B cell (primary cell): ENCODE measurements around the gene FEZ2. TPM values are rescaled to one million over a fixed set of nuclear protein-coding genes. Genes with fewer than 3 reads are reported as not detected.

Source experiments
- ATAC-seq: fragments of 200-7000 bp; cut with Tn5 transposase; one replicate; pipeline ENCODE4 v1.10.0; 2021; ENCODE audit warnings: low read depth, mild to moderate bottlenecking, moderate number of reproducible peaks, moderate library complexity
- CTCF ChIA-PET: fragments of 350-600 bp; sonication (Branson Sonifier 250); formaldehyde crosslinking; loops from one replicate; lab custom pipeline; 2021; ENCODE audit warnings: antibody characterized with exemption, inconsistent platforms; lab: Charles Lee
- POLR2A ChIA-PET: fragments of 350-600 bp; sonication (Branson Sonifier 250); formaldehyde crosslinking; loops from one replicate; lab custom pipeline; 2021; ENCODE audit warnings: antibody characterized with exemption; lab: Charles Lee
- DNase-seq: peaks from one replicate; pipeline ENCODE4 v3.0.0; 2013
- H2AFZ ChIP-seq: 2 replicates; pipeline ENCODE4 v1.6.1; 2012; ENCODE audit warnings: mild to moderate bottlenecking, low read depth, low read length; ENCODE audit not compliant: insufficient read depth, poor library complexity, severe bottlenecking
- H3K27ac ChIP-seq, 2 donors: 1 replicate in 1 of 2; 2 replicates in 1 of 2; pipeline ENCODE4 v1.5.1; 2012 to 2013; ENCODE audit warnings: low read length in 2 of 2, mild to moderate bottlenecking in 2 of 2, moderate library complexity in 1 of 2
- H3K27me3 ChIP-seq, 4 experiments: fragments of 200-600 bp in 1 of 4; sonication (generic) in 1 of 4; replicated peaks in 1 of 4; 1 replicate in 2 of 4; 2 replicates in 2 of 4; pipeline versions ENCODE4 v1.6.1 to v1.7.0; 2013 to 2016; ENCODE audit warnings: low read length in 3 of 4, mild to moderate bottlenecking in 2 of 4, mixed read lengths in 1 of 4, moderate library complexity in 1 of 4; ENCODE audit not compliant: insufficient read depth in 4 of 4, control insufficient read depth in 3 of 4; ENCODE audit errors: control extremely low read depth in 1 of 4
- H3K36me3 ChIP-seq, 2 experiments: replicated peaks in 1 of 2; 1 replicate in 1 of 2; 2 replicates in 1 of 2; pipeline versions ENCODE4 v1.6.1 to v1.7.1; 2013; ENCODE audit warnings: low read length in 1 of 2; ENCODE audit not compliant: insufficient read depth in 2 of 2, control insufficient read depth in 1 of 2; ENCODE audit errors: control extremely low read depth in 1 of 2, extremely low read depth in 1 of 2
- H3K4me1 ChIP-seq, 2 donors: fragments of 200-600 bp in 1 of 2; sonication (generic) in 1 of 2; 1 replicate in 1 of 2; 2 replicates in 1 of 2; pipeline versions ENCODE4 v1.5.1 to v1.6.1; 2013 to 2017; ENCODE audit warnings: low read length in 2 of 2; ENCODE audit not compliant: control insufficient read depth in 2 of 2, insufficient read depth in 2 of 2
- H3K4me2 ChIP-seq: replicated peaks from 2 replicates; pipeline ENCODE3; 2012; ENCODE audit warnings: mild to moderate bottlenecking, low read depth, low read length; ENCODE audit not compliant: poor library complexity, severe bottlenecking
- H3K4me3 ChIP-seq, 5 experiments: fragments of 200-600 bp in 1 of 5; sonication (generic) in 1 of 5; 1 replicate in 3 of 5; 2 replicates in 2 of 5; pipeline versions ENCODE4 v1.5.1 to v1.7.0; 2011 to 2016; ENCODE audit warnings: low read length in 4 of 5, mild to moderate bottlenecking in 4 of 5, low read depth in 2 of 5, control low read depth in 1 of 5, moderate library complexity in 1 of 5; ENCODE audit not compliant: insufficient read depth in 1 of 5; ENCODE audit errors: control extremely low read depth in 1 of 5, extremely low read depth in 1 of 5
- H3K79me2 ChIP-seq: fragments of 200-600 bp; sonication (generic); one replicate; pipeline ENCODE4 v1.6.0; 2016; ENCODE audit warnings: low read length; ENCODE audit not compliant: control insufficient read depth, insufficient read depth
- H3K9ac ChIP-seq: fragments of 200-600 bp; sonication (generic); 2 replicates; pipeline ENCODE4 v1.6.1; 2017; ENCODE audit warnings: mild to moderate bottlenecking, low read length, moderate library complexity
- H3K9me3 ChIP-seq, 3 donors: one replicate each; pipeline versions ENCODE4 v1.6.1 to v1.7.1; 2013; ENCODE audit warnings: low read length in 2 of 3; ENCODE audit not compliant: control insufficient read depth in 2 of 3, insufficient read depth in 1 of 3; ENCODE audit errors: control extremely low read depth in 1 of 3
- H4K20me1 ChIP-seq: 2 replicates; pipeline ENCODE4 v1.6.0; 2012; ENCODE audit warnings: mild to moderate bottlenecking, low read length; ENCODE audit not compliant: insufficient read depth, control insufficient read depth, poor library complexity, severe bottlenecking
- H3K27ac Mint-ChIP-seq: one replicate; pipeline ENCODE4 v1.8.0; 2021; ENCODE audit warnings: mixed read lengths
- H3K27me3 Mint-ChIP-seq: one replicate; pipeline ENCODE4 v1.8.0; 2021; ENCODE audit warnings: mixed read lengths
- H3K4me1 Mint-ChIP-seq: one replicate; pipeline ENCODE4 v1.8.0; 2021; ENCODE audit warnings: mixed read lengths
- H3K4me3 Mint-ChIP-seq: one replicate; pipeline ENCODE4 v1.8.0; 2021; ENCODE audit warnings: mixed read lengths
- H3K9me3 Mint-ChIP-seq: one replicate; pipeline ENCODE4 v1.8.0; 2022; ENCODE audit warnings: mixed read lengths; ENCODE audit not compliant: insufficient read depth
- EZH2 ChIP-seq: IDR thresholded peaks from 2 replicates; pipeline ENCODE4 v1.6.1; 2012; ENCODE audit warnings: borderline replicate concordance, low read depth, mild to moderate bottlenecking, moderate library complexity, low read length; ENCODE audit not compliant: insufficient read depth, poor library complexity, severe bottlenecking
- WGBS: methylation state at CpG from one replicate; pipeline ENCODE4 v1.1.5; 2013; ENCODE audit warnings: missing lambda C conversion rate; ENCODE audit not compliant: insufficient coverage; 5-methylcytosine and 5-hydroxymethylcytosine counted together
- intact Hi-C: fragments of 100-400 bp; cut with micrococcal nuclease; formaldehyde crosslinking; loops from one replicate; pipeline ENCODE4 v1.10.0; 2022
- polyA plus RNA-seq: library from polyadenylated mRNA; depleted of rRNA; stranded (reverse); fragments of >200 nt; gene quantifications from 2 replicates; pipeline ENCODE4 v1.2.3, GENCODE V29; 2012
- total RNA-seq, 2 donors: library from RNA; stranded (reverse); fragments of 120-200 nt in 1 of 2; gene quantifications; 1 replicate in 1 of 2; 2 replicates in 1 of 2; pipeline versions ENCODE4 v1.2.3 to v1.2.4, GENCODE V29; 2013 to 2022
- TF ChIP-seq, protein P1 (sequence below): fragments of 200-600 bp; IDR thresholded peaks from one replicate; pipeline ENCODE4 v1.8.0; 2022; ENCODE audit warnings: antibody characterized with exemption, mild to moderate bottlenecking

Gene FEZ2
- total and polyA plus RNA-seq, 2 donors (not counting 1 experiment from before 2014, with no cell fraction given), result 6.2 to 32.7 TPM

- Histone ChIP-seq H3K27ac (no peak overlapping the region), H4K20me1 (no peaks in the 10 kb centered on the region), H3K9me3 (peaks cover 0 to 2% (median 0%) of the 10 kb centered on the region in 3 donors), H3K4me2 (no peak overlapping the region), H3K79me2 (no peaks in the 10 kb centered on the region), H2AFZ (no peak overlapping the region), H3K27me3 (peaks cover 0 to 2% (median 0%) of the 10 kb centered on the region in 4 experiments), H3K4me3 (no peak overlapping the region), H3K9ac (no peak overlapping the region), H3K4me1 (no peaks in the 10 kb centered on the region), H3K36me3 (no peaks in the 10 kb centered on the region)
- TF ChIP-seq, protein P1, sequence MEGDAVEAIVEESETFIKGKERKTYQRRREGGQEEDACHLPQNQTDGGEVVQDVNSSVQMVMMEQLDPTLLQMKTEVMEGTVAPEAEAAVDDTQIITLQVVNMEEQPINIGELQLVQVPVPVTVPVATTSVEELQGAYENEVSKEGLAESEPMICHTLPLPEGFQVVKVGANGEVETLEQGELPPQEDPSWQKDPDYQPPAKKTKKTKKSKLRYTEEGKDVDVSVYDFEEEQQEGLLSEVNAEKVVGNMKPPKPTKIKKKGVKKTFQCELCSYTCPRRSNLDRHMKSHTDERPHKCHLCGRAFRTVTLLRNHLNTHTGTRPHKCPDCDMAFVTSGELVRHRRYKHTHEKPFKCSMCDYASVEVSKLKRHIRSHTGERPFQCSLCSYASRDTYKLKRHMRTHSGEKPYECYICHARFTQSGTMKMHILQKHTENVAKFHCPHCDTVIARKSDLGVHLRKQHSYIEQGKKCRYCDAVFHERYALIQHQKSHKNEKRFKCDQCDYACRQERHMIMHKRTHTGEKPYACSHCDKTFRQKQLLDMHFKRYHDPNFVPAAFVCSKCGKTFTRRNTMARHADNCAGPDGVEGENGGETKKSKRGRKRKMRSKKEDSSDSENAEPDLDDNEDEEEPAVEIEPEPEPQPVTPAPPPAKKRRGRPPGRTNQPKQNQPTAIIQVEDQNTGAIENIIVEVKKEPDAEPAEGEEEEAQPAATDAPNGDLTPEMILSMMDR, result no peak
- TF ChIP-seq EZH2, result no peak
- CTCF ChIA-PET, result no interaction called here
- POLR2A ChIA-PET, result no interaction called here
- intact Hi-C loops, result no loop called here
- no peaks in the 10 kb centered on the region for H3K9me3 Mint-ChIP-seq
- H3K4me1 Mint-ChIP-seq, result no peaks in the 10 kb centered on the region
- H3K4me3 Mint-ChIP-seq, result no peak overlapping the region
- DNase-seq, result peak; percentile 41
- WGBS, result no CpG with 5 or more reads among the region's 1 CpG
- peak; percentile 67 for ATAC-seq
- no peak overlapping the region for H3K27ac Mint-ChIP-seq
- peaks cover 13% of the 10 kb centered on the region for H3K27me3 Mint-ChIP-seq
These were observed 20.4 kb upstream of the FEZ2 start for GRCh38 chr2:36618381-36618780.

- Histone ChIP-seq H3K4me1 (no peaks in the 10 kb centered on the region), H3K9ac (no peak overlapping the region)
These were observed 19.0 kb upstream of the FEZ2 start for GRCh38 chr2:36616947-36617346.

More at GRCh38 chr2:36616947-36617346, 19.0 kb upstream of the FEZ2 start:
- H3K4me3 Mint-ChIP-seq, result no peak overlapping the region
- no peaks in the 10 kb centered on the region for H3K36me3 ChIP-seq
- H3K4me3 ChIP-seq, result no peak overlapping the region
- no peak for TF ChIP-seq EZH2
- TF ChIP-seq, protein P1, result no peak
- H3K9me3 Mint-ChIP-seq, result no peaks in the 10 kb centered on the region
- H3K9me3 ChIP-seq, result peaks cover 0 to 2% (median 0%) of the 10 kb centered on the region in 3 donors
- H3K4me2 ChIP-seq, result no peak overlapping the region
- H2AFZ ChIP-seq, result no peak overlapping the region
- H3K4me1 Mint-ChIP-seq, result no peaks in the 10 kb centered on the region
- H4K20me1 ChIP-seq, result no peaks in the 10 kb centered on the region
- intact Hi-C loops, result no loop called here
- peaks cover 6% of the 10 kb centered on the region for H3K27me3 Mint-ChIP-seq
- no peaks in the 10 kb centered on the region for H3K79me2 ChIP-seq
- ATAC-seq (no peak), DNase-seq (no peak)
- ChIA-PET CTCF (no interaction called here), POLR2A (no interaction called here)
- H3K27me3 ChIP-seq, result peaks cover 0 to 2% (median 0%) of the 10 kb centered on the region in 4 experiments
- H3K27ac ChIP-seq, result no peak overlapping the region
- H3K27ac Mint-ChIP-seq, result no peak overlapping the region
